Kidney (tissue), 14 donors: ENCODE results near the gene ERCC5. TPM values are rescaled to one million over a fixed set of nuclear protein-coding genes. Genes with fewer than 3 reads are reported as not detected.

Experiments used
- DNase-seq, 5 donors: peaks; one replicate each; pipeline ENCODE4 v3.0.0-alpha.2; 2013 to 2020
- FAIRE-seq: peaks from 2 replicates; lab custom pipeline; 2012; peaks lifted over from hg19 to GRCh38; lab: Jason Lieb, UNC
- H3K27ac ChIP-seq, 2 donors: one replicate each; pipeline ENCODE4 v1.7.0; 2013; ENCODE audit warnings: low read depth in 2 of 2, low read length in 2 of 2, inconsistent platforms in 1 of 2
- H3K27me3 ChIP-seq: one replicate; pipeline ENCODE4 v1.7.1; 2013; ENCODE audit warnings: low read length, inconsistent platforms; ENCODE audit not compliant: control insufficient read depth, insufficient read depth
- H3K36me3 ChIP-seq, 3 donors: one replicate each; pipeline versions ENCODE4 v1.7.0 to v1.7.1; 2013; ENCODE audit warnings: low read length in 3 of 3, control low read depth in 1 of 3, inconsistent platforms in 1 of 3; ENCODE audit not compliant: insufficient read depth in 3 of 3, control insufficient read depth in 2 of 3
- H3K4me1 ChIP-seq, 3 donors: one replicate each; pipeline versions ENCODE4 v1.7.0 to v1.7.1; 2013; ENCODE audit warnings: low read length in 3 of 3, inconsistent platforms in 1 of 3, low read depth in 1 of 3; ENCODE audit not compliant: control insufficient read depth in 2 of 3, insufficient read depth in 2 of 3
- H3K4me3 ChIP-seq, 3 donors: one replicate each; pipeline versions ENCODE4 v1.7.0 to v1.8.1; 2013; ENCODE audit warnings: low read length in 3 of 3, control low read depth in 1 of 3, inconsistent platforms in 1 of 3
- H3K9ac ChIP-seq, 3 donors: one replicate each; pipeline versions ENCODE4 v1.7.0 to v1.7.1; 2013; ENCODE audit warnings: low read length in 3 of 3, control low read depth in 1 of 3, inconsistent platforms in 1 of 3
- H3K9me3 ChIP-seq, 3 donors: one replicate each; pipeline versions ENCODE4 v1.7.0 to v1.7.1; 2013; ENCODE audit warnings: low read length in 3 of 3, control low read depth in 1 of 3, inconsistent platforms in 1 of 3; ENCODE audit not compliant: control insufficient read depth in 2 of 3, insufficient read depth in 1 of 3
- CTCF ChIP-seq: IDR thresholded peaks from 3 replicates; pipeline ENCODE4 v1.5.1; 2012; ENCODE audit warnings: mild to moderate bottlenecking, moderate library complexity, borderline replicate concordance; ENCODE audit not compliant: insufficient read depth; ENCODE audit errors: extremely low read depth
- intact Hi-C: fragments of 100-400 bp; cut with DNase I; formaldehyde crosslinking; loops from one replicate; pipeline ENCODE4 v1.11.1; 2022
- polyA plus RNA-seq: library from polyadenylated mRNA; stranded (reverse); fragments of 350-450 nt; fragmentation: Illumina TruSeq; extraction: RNeasy Lipid Tissue Mini Kit (QIAGEN cat#74804); gene quantifications from one replicate; pipeline ENCODE4 v1.2.3, GENCODE V29; 2014; ENCODE audit warnings: low read depth, low replicate concordance; ENCODE audit not compliant: insufficient read depth
- total RNA-seq: library from RNA; stranded (reverse); fragmentation: NEBNext Ultra II Directional; extraction: Animal tissue kit (Norgen Biotek cat#: 25700); gene quantifications from one replicate; pipeline ENCODE4 v1.2.1, GENCODE V29; 2021
- donor health status: control.
- donor health status: control.
- donor health status: control.
- donor health status: control.
- donor health status: control.
- donor health status: DM: yes; HTN: yes; CAD: no.
- donor health status: Normal renal cell carcinoma (clear cell type).

ERCC5 gene
- total and polyA plus RNA-seq, 2 donors from 2014 or later, result 37.4 to 56.0 TPM

DNA sequence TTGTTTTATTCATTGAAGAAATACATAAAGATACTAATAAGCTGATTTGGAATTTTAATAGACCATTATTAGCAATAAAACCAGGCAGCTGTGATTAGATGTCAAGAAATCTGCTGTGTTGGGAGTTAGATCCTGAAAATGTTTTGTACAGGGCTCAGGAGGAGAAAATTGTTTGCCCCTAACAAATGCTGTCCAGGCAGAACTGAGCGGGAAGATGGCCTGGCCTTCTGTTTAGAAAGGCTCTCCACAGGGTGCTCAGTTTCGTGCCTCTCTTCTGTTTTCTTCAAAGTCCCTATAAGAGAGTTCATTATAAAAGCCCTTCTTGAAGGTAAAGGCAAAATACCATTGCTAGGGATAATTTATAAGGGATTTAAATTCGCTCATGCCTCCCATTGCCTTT is 64.1 kb downstream of the ERCC5 start:
- H3K27ac ChIP-seq, result no peak overlapping the region
- intact Hi-C loops, result no loop called here
- H3K36me3 ChIP-seq, result no peaks in the 10 kb centered on the region
- FAIRE-seq (no peak), DNase-seq (no peak)
- H3K27me3 ChIP-seq, result no peaks in the 10 kb centered on the region
- no peak overlapping the region for H3K9ac ChIP-seq
- no peaks in the 10 kb centered on the region for H3K4me1 ChIP-seq
- no peaks in the 10 kb centered on the region for H3K9me3 ChIP-seq
- no peak overlapping the region for H3K4me3 ChIP-seq
- no peak for TF ChIP-seq CTCF

DNA sequence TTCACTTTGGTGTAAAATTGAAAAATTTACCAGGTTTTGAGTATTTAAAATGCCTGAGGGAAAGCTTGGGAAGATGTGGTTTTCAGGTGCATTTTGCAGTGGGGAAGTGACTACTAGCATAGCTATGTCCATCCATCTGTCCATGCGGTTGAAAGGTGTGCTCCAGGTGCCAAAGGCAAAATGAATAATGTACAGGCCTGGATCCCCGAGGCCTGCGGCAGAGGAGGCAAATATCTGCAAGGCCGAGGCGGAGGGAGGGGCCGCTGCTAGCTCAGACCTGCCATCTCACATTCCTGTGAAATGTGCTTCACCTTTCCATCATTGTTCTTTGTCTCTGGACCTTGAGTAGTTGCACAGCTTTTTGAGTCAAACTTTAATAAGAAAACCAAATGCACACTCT is 65.5 kb downstream of the ERCC5 start:
- Histone ChIP-seq H3K27ac (no peak overlapping the region), H3K4me1 (no peaks in the 10 kb centered on the region), H3K36me3 (no peaks in the 10 kb centered on the region), H3K9ac (no peak overlapping the region), H3K4me3 (no peak overlapping the region), H3K27me3 (no peaks in the 10 kb centered on the region), H3K9me3 (no peaks in the 10 kb centered on the region)
- no peak for TF ChIP-seq CTCF
- FAIRE-seq, result no peak
- intact Hi-C loops, result no loop called here
- no peak for DNase-seq

DNA sequence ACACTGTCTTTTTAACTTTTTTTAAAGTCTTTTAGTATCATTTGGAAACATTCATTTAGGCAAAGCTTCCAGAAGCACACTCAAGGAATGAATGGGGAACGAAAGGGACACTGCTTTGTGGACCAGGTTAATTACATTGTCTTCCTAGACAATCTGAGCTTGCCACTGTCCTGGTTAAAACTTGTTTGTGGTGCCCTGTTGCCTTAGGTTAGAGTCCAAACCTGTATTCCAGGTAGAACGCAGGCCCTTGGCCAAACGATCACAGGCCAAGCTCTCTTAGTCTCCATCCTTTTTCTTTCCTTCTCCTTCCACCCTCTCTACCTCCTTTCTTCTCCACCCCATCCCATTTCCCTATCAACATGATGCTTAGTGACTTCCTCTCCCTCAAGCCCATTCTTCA is 66.8 kb downstream of the ERCC5 start:
- FAIRE-seq, result no peak
- intact Hi-C loops, result no loop called here

More for the DNA sequence above, 66.8 kb downstream of the ERCC5 start:
- no peak for TF ChIP-seq CTCF
- Histone ChIP-seq H3K27me3 (no peaks in the 10 kb centered on the region), H3K9ac (no peak overlapping the region), H3K9me3 (no peaks in the 10 kb centered on the region), H3K4me3 (no peak overlapping the region), H3K36me3 (no peaks in the 10 kb centered on the region), H3K27ac (no peak overlapping the region), H3K4me1 (no peaks in the 10 kb centered on the region)
- no peak for DNase-seq
